HepG2 (cell line): Measurements from ENCODE around the gene WWC1. TPM values are rescaled to one million over a fixed set of nuclear protein-coding genes. Genes with fewer than 3 reads are reported as not detected.

ENCODE experiments used
- ARID5B ChIP-seq: IDR thresholded peaks from 2 replicates; pipeline ENCODE4 v1.4.0; 2020; ENCODE audit warnings: mild to moderate bottlenecking, missing genetic modification reagents
- BORCS8-MEF2B ChIP-seq: sonication (generic); formaldehyde crosslinking; IDR thresholded peaks from 2 replicates; pipeline ENCODE4 v1.8.0; 2022; ENCODE audit warnings: mild to moderate bottlenecking, missing genetic modification reagents
- CBFB ChIP-seq: sonication (generic); formaldehyde crosslinking; IDR thresholded peaks from 2 replicates; pipeline ENCODE4 v1.4.0; 2020; ENCODE audit warnings: missing genetic modification reagents
- CCAR2 ChIP-seq: fragments of 200-400 bp; formaldehyde crosslinking; optimal IDR thresholded peaks from 2 replicates; pipeline ENCODE3; 2018; ENCODE audit warnings: low read depth, mild to moderate bottlenecking, low read length, moderate library complexity
- DDIT3 ChIP-seq: sonication (generic); formaldehyde crosslinking; IDR thresholded peaks from 2 replicates; pipeline ENCODE4 v1.4.0; 2020; ENCODE audit warnings: mild to moderate bottlenecking, missing genetic modification reagents
- DZIP1 ChIP-seq: sonication (generic); formaldehyde crosslinking; IDR thresholded peaks from 2 replicates; pipeline ENCODE4 v1.5.0; 2020; ENCODE audit warnings: mild to moderate bottlenecking, missing genetic modification reagents
- EED ChIP-seq: sonication (generic); formaldehyde crosslinking; IDR thresholded peaks from 2 replicates; pipeline ENCODE4 v1.5.0; 2020; ENCODE audit warnings: mild to moderate bottlenecking, missing genetic modification reagents
- GABPA ChIP-seq, 2 experiments: IDR thresholded peaks; 2 replicates each; pipeline ENCODE4 v1.6.1; 2011 to 2016; ENCODE audit warnings: low read depth in 2 of 2, low read length in 1 of 2, missing biosample characterization in 1 of 2, missing genetic modification characterization in 1 of 2
- HNF4A ChIP-seq: sonication (generic); formaldehyde crosslinking; IDR thresholded peaks from 2 replicates; pipeline ENCODE4 v1.4.0; 2020; ENCODE audit warnings: missing genetic modification reagents
- RXRB ChIP-seq: IDR thresholded peaks from 2 replicates; pipeline ENCODE4 v1.6.1; 2016; ENCODE audit warnings: borderline replicate concordance, missing genetic modification reagents, missing compliant biosample characterization
- STAT6 ChIP-seq: sonication (generic); formaldehyde crosslinking; IDR thresholded peaks from 2 replicates; pipeline ENCODE4 v1.4.0; 2020; ENCODE audit warnings: missing genetic modification reagents, mild to moderate bottlenecking, borderline replicate concordance
- ZBTB42 ChIP-seq: sonication (generic); formaldehyde crosslinking; IDR thresholded peaks from 2 replicates; pipeline ENCODE4 v1.5.0; 2020; ENCODE audit warnings: mild to moderate bottlenecking, missing genetic modification reagents
- ZMAT3 ChIP-seq: sonication (generic); formaldehyde crosslinking; conservative IDR thresholded peaks from 2 replicates; pipeline ENCODE4 v1.7.0; 2021; ENCODE audit warnings: missing genetic modification reagents
- ZNF274 ChIP-seq: sonication (generic); formaldehyde crosslinking; IDR thresholded peaks from 2 replicates; pipeline ENCODE4 v1.5.1; 2020; ENCODE audit warnings: mild to moderate bottlenecking, missing genetic modification reagents
- ZNF484 ChIP-seq: sonication (generic); formaldehyde crosslinking; IDR thresholded peaks from 2 replicates; pipeline ENCODE4 v1.5.1; 2020; ENCODE audit warnings: mild to moderate bottlenecking, low read depth, missing genetic modification reagents, borderline replicate concordance
- ZNF567 ChIP-seq: sonication (generic); formaldehyde crosslinking; IDR thresholded peaks from 2 replicates; pipeline ENCODE4 v1.8.1; 2023; ENCODE audit warnings: mild to moderate bottlenecking, missing genetic modification reagents, borderline replicate concordance
- ZNF775 ChIP-seq: sonication (generic); formaldehyde crosslinking; IDR thresholded peaks from 2 replicates; pipeline ENCODE4 v1.4.0; 2020; ENCODE audit warnings: missing genetic modification reagents, mild to moderate bottlenecking, moderate library complexity, borderline replicate concordance
- ZNF776 ChIP-seq: sonication (generic); formaldehyde crosslinking; IDR thresholded peaks from 2 replicates; pipeline ENCODE4 v1.4.0; 2020; ENCODE audit warnings: mild to moderate bottlenecking, missing genetic modification reagents
- polyA plus RNA-seq, 8 experiments: library from polyadenylated mRNA; depleted of rRNA in 3 of 8; stranded (reverse) in 7 of 8; unstranded in 1 of 8; fragments of >200 nt; fragmentation: Illumina TruSeq in 4 of 8; extraction: Trizol in 4 of 8; gene quantifications; 2 replicates each; pipeline versions ENCODE4 v1.2.1 to v1.2.3, GENCODE V29; 2011 to 2016; ENCODE audit warnings: low read depth in 4 of 8, missing spikeins in 1 of 8, mixed read lengths in 1 of 8; ENCODE audit not compliant: insufficient read depth in 1 of 8
- total RNA-seq, 5 experiments: library from RNA; depleted of rRNA; stranded (reverse); fragments of >200 nt; fragmentation: Illumina TruSeq; extraction: Trizol; gene quantifications; 2 replicates each; pipeline ENCODE4 v1.2.3, GENCODE V29; 2016; ENCODE audit warnings: low read depth in 1 of 5

WWC1 gene
- total and polyA plus RNA-seq, 2 of the 13 experiments (the other 11 are each of a cell fraction or from before 2014, with no cell fraction given) = 8.3 to 17.9 TPM

- TF ChIP-seq ZNF775 (no peak), ZNF274 (CRISPR knock-in tag) (0 out of 2 replicates have a peak, but pooled peaks have one; percentile 41), ZNF484 (CRISPR knock-in tag) (no peak), STAT6 (no peak), ZBTB42 (CRISPR knock-in tag) (no peak), CCAR2 (no peak), BORCS8-MEF2B (peak; percentile 61; the same call in 1 of the 2 replicates), EED (CRISPR knock-in tag) (peak; percentile 63; the same call in 1 of the 2 replicates), ZNF567 (CRISPR knock-in tag) (no peak), HNF4A (CRISPR knock-in tag) (peak; percentile 7; the same call in 1 of the 2 replicates), RXRB (CRISPR knock-in tag) (peak; percentile 21; the same call in 1 of the 2 replicates), CBFB (CRISPR knock-in tag) (0 out of 2 replicates have a peak, but pooled peaks have one; percentile 50), GABPA (IDR thresholded peaks at IDR 0.05; ENCODE audit: low read depth, low read length) (no peak), GABPA (CRISPR knock-in tag; IDR thresholded peaks at IDR 0.05; ENCODE audit: low read depth) (peak; percentile 55; the same call in 1 of the 2 replicates), DDIT3 (CRISPR knock-in tag) (no peak), DZIP1 (CRISPR knock-in tag) (no peak), ZNF776 (CRISPR knock-in tag) (0 out of 2 replicates have a peak, but pooled peaks have one; percentile 43), ZMAT3 (no peak), ARID5B (CRISPR knock-in tag) (peak; percentile 56; the same call in 1 of the 2 replicates)
Observed at GRCh38 chr5:168268949-168269936, 22.2 kb upstream of the WWC1 start (continued).
